HepG2 (cell line): ENCODE results near the gene TAS1R3. TPM values are rescaled to one million over a fixed set of nuclear protein-coding genes. Genes with fewer than 3 reads are reported as not detected.

ENCODE experiments used
- ATF2 ChIP-seq: sonication (generic); formaldehyde crosslinking; IDR thresholded peaks from 2 replicates; pipeline ENCODE4 v1.4.0; 2020; ENCODE audit warnings: missing genetic modification reagents
- BCL3 ChIP-seq: sonication (generic); formaldehyde crosslinking; IDR thresholded peaks from 2 replicates; pipeline ENCODE4 v1.5.1; 2020; ENCODE audit warnings: mild to moderate bottlenecking, missing genetic modification reagents, moderate library complexity
- EHMT2 ChIP-seq: fragments of 200-600 bp; sonication (generic); IDR thresholded peaks from 2 replicates; pipeline ENCODE4 v1.7.0; 2017; ENCODE audit warnings: antibody characterized with exemption, low read depth, low read length, borderline replicate concordance
- FOXK2 ChIP-seq: fragments of 450-650 bp; IDR thresholded peaks from 2 replicates; pipeline ENCODE4 v1.6.1; 2016
- FOXO1 ChIP-seq: sonication (generic); formaldehyde crosslinking; IDR thresholded peaks from 2 replicates; pipeline ENCODE4 v1.4.0; 2020; ENCODE audit warnings: missing genetic modification reagents
- GMEB2 ChIP-seq: IDR thresholded peaks from 2 replicates; pipeline ENCODE4 v1.6.1; 2016; ENCODE audit warnings: missing biosample characterization, missing genetic modification reagents, low read depth
- NR0B2 ChIP-seq: sonication (generic); formaldehyde crosslinking; IDR thresholded peaks from 2 replicates; pipeline ENCODE4 v1.4.0; 2020; ENCODE audit warnings: mild to moderate bottlenecking, missing genetic modification reagents
- POLR2G ChIP-seq: fragments of 200-400 bp; formaldehyde crosslinking; IDR thresholded peaks from 2 replicates; pipeline ENCODE4 v1.6.1; 2018; ENCODE audit warnings: mild to moderate bottlenecking, low read depth, low read length, moderate library complexity
- SALL2 ChIP-seq: sonication (generic); formaldehyde crosslinking; IDR thresholded peaks from 2 replicates; pipeline ENCODE4 v1.8.1; 2023; ENCODE audit warnings: mild to moderate bottlenecking, missing genetic modification reagents, inconsistent platforms
- SMAD1 ChIP-seq: sonication (generic); formaldehyde crosslinking; IDR thresholded peaks from 2 replicates; pipeline ENCODE4 v1.4.0; 2020; ENCODE audit warnings: missing genetic modification reagents, low read depth, mild to moderate bottlenecking, borderline replicate concordance
- ZBTB44 ChIP-seq: sonication (generic); formaldehyde crosslinking; IDR thresholded peaks from 2 replicates; pipeline ENCODE4 v1.4.0; 2020; ENCODE audit warnings: missing genetic modification reagents
- ZNF432 ChIP-seq: sonication (generic); formaldehyde crosslinking; IDR thresholded peaks from 2 replicates; pipeline ENCODE4 v1.5.0; 2020; ENCODE audit warnings: missing genetic modification reagents, mild to moderate bottlenecking, borderline replicate concordance
- ZNF792 ChIP-seq: IDR thresholded peaks from 2 replicates; pipeline ENCODE4 v1.6.1; 2016
- polyA plus RNA-seq, 8 experiments: library from polyadenylated mRNA; depleted of rRNA in 3 of 8; stranded (reverse) in 7 of 8; unstranded in 1 of 8; fragments of >200 nt; fragmentation: Illumina TruSeq in 4 of 8; extraction: Trizol in 4 of 8; gene quantifications; 2 replicates each; pipeline versions ENCODE4 v1.2.1 to v1.2.3, GENCODE V29; 2011 to 2016; ENCODE audit warnings: low read depth in 4 of 8, missing spikeins in 1 of 8, mixed read lengths in 1 of 8; ENCODE audit not compliant: insufficient read depth in 1 of 8
- total RNA-seq, 5 experiments: library from RNA; depleted of rRNA; stranded (reverse); fragments of >200 nt; fragmentation: Illumina TruSeq; extraction: Trizol; gene quantifications; 2 replicates each; pipeline ENCODE4 v1.2.3, GENCODE V29; 2016; ENCODE audit warnings: low read depth in 1 of 5
- TF ChIP-seq, protein P1 (sequence below), 2 experiments: sonication (generic) in 1 of 2; formaldehyde crosslinking in 1 of 2; IDR thresholded peaks; 2 replicates each; pipeline versions ENCODE4 v1.4.0 to v1.6.1; 2016 to 2020; ENCODE audit warnings: borderline replicate concordance in 1 of 2, low read depth in 1 of 2, mild to moderate bottlenecking in 1 of 2, missing genetic modification reagents in 1 of 2
- TF ChIP-seq, protein P2 (sequence below): fragments of 450-650 bp; IDR thresholded peaks from 2 replicates; pipeline ENCODE4 v1.6.1; 2016

TAS1R3 gene
- total and polyA plus RNA-seq, 2 of the 13 experiments (the other 11 are each of a cell fraction or from before 2014, with no cell fraction given): 0.13 to 0.15 TPM

- no peak for TF ChIP-seq SMAD1 (CRISPR knock-in tag)
- no peak for TF ChIP-seq ZNF432
- no peak for TF ChIP-seq ATF2 (CRISPR knock-in tag)
- no peak for TF ChIP-seq ZBTB44 (CRISPR knock-in tag)
- peak; percentile 78; the same call in 1 of the 2 replicates for TF ChIP-seq NR0B2 (CRISPR knock-in tag)
- TF ChIP-seq FOXO1 (CRISPR knock-in tag): peak; percentile 20; the same call in 1 of the 2 replicates
- no peak for TF ChIP-seq ZNF792 (CRISPR knock-in tag)
- TF ChIP-seq, protein P1, sequence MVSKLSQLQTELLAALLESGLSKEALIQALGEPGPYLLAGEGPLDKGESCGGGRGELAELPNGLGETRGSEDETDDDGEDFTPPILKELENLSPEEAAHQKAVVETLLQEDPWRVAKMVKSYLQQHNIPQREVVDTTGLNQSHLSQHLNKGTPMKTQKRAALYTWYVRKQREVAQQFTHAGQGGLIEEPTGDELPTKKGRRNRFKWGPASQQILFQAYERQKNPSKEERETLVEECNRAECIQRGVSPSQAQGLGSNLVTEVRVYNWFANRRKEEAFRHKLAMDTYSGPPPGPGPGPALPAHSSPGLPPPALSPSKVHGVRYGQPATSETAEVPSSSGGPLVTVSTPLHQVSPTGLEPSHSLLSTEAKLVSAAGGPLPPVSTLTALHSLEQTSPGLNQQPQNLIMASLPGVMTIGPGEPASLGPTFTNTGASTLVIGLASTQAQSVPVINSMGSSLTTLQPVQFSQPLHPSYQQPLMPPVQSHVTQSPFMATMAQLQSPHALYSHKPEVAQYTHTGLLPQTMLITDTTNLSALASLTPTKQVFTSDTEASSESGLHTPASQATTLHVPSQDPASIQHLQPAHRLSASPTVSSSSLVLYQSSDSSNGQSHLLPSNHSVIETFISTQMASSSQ (IDR thresholded peaks at IDR 0.05; ENCODE audit: low read depth): no peak
- TF ChIP-seq, protein P1 (CRISPR knock-in tag; IDR thresholded peaks at IDR 0.05; ENCODE audit: borderline replicate concordance): peak; percentile 9; the same call in 1 of the 2 replicates
- TF ChIP-seq GMEB2: no peak
- TF ChIP-seq, protein P2, sequence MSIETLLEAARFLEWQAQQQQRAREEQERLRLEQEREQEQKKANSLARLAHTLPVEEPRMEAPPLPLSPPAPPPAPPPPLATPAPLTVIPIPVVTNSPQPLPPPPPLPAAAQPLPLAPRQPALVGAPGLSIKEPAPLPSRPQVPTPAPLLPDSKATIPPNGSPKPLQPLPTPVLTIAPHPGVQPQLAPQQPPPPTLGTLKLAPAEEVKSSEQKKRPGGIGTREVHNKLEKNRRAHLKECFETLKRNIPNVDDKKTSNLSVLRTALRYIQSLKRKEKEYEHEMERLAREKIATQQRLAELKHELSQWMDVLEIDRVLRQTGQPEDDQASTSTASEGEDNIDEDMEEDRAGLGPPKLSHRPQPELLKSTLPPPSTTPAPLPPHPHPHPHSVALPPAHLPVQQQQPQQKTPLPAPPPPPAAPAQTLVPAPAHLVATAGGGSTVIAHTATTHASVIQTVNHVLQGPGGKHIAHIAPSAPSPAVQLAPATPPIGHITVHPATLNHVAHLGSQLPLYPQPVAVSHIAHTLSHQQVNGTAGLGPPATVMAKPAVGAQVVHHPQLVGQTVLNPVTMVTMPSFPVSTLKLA: 0 out of 2 replicates have a peak, but pooled peaks have one; percentile 16
- no peak for TF ChIP-seq FOXK2
- peak; percentile 67 for TF ChIP-seq POLR2G
- peak; percentile 32; the same call in 1 of the 2 replicates for TF ChIP-seq BCL3
- no peak for TF ChIP-seq SALL2 (CRISPR knock-in tag)
- TF ChIP-seq EHMT2: no peak
These were observed 16.8 kb downstream of the TAS1R3 start (continued) for GRCh38 chr1:1347663-1348419.
